ENCODE data around the gene SH3D21.
A peak's percentile ranks its signal among the peaks of the same experiment; 100 is the strongest.

Gene SH3D21

DNA sequence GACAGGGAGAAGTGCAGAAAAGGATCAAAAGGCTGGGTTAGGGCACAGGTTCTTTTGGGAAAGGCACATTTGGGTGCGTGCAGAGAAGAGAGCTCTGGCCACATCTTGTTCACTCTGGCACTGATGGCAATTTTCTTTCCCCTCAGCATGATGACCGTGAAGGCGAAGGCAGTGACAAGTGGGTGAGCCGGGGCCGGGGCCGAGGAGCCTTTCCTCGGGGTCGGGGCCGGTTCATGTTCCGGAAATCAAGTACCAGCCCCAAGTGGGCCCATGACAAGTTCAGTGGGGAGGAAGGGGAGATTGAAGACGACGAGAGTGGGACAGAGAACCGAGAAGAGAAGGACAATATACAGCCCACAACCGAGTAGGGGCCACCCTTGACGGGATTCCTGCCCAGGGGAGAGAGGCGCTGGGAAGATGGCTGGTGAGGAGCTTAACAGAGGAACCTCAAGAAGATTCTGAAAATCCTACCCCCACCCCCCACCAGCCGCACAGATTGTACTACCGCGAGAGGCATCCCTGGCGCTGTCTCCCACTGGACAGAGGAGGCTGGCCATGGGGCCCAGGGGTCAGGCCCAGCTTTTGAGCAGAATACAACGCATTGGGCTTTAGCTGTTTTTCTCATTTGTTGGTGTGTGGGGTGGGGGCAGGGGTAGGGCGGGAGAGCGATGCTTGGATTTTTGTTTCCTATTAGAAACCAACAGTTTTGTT is 2.4 kb upstream of the SH3D21 start:
- no peak for DNase-seq (ENCODE audit: low read depth)

DNA sequence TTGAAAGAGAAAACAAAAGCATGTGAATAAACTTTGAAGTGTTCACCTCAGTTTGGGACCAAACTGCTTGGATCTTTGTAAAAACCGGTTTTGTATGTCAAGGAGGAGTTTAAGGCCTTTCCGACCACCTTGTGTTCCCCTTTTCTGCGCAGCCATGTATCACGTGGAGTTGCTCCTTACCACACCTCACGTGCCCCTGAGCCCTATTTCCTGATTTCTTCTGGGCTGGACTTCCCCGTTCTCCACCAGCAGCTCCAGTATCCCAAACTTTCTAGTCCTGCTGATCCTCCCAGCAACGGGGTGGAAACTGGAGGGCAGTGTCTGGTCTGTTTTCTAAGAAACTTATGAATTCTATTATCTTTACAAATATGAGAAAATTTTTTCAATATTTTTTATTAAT is 1.6 kb upstream of the SH3D21 start:
- DNase-seq (ENCODE audit: low read depth) = no peak

DNA sequence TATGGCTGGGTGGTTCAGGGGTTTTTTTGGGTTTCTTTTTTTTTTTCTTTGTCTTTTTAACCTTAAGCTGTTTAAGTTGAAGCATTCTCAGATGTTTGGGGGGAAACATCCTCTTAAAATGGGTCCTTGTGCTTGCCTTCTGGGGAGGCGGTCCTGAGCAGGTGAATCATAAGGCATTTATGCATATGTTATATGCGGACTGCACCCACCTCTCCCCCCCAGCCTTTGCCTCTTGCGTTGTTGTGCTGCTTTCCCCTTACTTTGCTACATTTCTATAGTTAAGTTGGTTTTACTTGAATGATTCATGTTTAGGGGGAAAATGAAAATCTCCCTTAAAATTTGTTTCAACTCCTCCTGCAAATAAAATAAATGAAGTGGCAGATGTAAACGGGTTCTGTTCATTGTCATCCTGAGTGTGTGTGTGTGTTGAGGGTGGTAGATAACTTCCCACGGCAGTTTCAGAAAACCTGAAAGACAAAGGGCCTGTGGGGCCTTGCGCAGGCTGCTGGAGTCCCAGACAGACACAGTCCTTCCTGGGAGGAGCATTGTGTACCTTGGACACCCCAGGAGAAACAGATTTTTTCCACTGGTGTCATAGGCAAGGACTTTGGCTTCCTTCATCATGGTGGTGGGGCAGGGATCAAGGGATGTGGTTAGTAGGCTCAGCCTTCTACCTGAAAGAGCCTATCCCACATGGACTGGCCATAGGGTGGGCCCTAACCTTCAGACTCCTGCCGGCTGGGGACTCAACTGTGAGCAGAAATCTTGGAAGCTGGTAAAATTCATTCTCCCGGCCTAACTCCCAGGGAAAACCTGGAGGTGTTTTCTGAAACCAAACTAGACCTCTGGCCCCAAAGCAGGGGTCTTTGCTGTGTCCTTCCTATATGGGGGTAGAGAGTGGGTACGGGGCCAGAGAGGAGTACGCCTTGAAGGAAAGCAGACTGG is 926 bp upstream of the SH3D21 start:
- no peak for DNase-seq (ENCODE audit: low read depth)

DNA sequence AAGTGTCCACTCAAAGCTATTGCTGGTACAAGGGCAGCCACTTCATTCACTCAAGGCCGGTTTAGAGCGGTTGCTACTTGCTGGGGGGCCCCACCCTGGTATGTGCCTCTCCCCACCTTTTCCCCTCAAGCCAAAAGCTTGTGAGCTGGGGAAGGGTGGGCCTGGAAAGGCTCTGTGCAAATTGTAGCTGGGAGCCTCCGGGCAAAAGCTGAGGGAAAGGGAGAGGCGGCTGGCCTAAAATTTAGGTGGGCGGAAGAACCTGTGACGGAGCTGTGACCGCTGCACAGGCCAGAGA is 306 bp upstream of the SH3D21 start:
- no peak for DNase-seq (ENCODE audit: low read depth)

DNA sequence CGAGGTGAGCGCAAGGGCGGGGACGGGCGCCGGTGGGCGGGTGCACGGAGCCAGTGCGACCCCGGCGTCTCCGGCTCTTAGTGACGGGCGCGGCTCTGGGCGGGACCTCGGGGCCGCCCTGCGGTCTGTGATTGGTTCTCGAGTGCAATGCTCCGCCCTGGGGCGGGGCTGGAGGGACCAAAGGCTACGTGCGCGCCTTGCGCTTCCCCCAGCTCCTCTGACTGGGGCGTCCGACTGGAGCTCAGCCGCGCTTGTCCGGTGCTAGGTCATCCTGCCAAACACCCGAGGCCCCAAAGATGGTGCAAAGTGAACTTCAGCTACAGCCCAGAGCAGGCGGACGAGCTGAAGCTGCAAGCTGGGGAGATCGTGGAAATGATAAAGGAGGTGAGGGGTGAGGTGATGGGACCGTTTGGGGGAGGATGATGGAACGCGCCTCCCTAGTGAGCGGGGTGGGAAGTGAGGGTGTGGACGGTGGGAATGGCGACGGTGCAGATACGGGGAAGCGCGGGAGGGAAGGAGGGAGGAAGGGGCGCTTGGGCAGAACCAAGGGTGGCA is 811 bp downstream of the SH3D21 start:
- peak; percentile 95 for DNase-seq (ENCODE audit: low read depth)

DNA sequence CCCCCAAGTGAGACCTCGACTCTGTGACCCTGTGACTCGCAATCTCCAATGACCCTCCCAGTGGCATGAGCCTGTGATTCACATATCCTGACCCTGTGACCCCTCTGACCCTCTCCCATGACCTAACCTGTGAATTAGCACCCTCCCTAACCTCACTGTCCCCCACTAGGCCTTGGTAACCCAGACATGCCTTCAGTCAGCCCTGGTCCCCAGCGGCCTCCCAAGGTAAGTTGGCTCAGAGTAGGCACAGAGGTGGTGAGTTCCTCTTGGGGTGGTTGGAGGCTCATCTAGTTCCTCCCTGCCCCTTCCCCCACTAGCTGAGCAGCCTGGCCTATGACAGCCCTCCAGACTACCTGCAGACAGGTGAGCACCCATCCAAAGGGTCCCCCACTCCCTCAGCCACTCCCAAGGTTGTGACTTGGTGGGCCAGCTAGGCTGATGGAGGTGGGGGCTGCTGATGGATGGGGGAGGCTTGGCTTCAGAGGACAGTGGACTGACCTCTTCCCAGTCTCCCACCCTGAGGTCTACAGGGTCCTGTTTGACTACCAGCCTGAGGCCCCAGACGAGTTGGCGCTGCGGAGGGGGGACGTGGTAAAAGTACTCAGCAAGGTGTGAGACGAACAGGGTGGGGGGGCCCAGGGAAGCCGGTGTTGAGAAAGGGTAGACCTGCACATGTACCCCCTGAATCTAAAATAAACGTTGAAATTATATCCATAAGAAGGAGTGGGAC is 1.6 kb downstream of the SH3D21 start:
- DNase-seq (ENCODE audit: low read depth) = no peak

DNA sequence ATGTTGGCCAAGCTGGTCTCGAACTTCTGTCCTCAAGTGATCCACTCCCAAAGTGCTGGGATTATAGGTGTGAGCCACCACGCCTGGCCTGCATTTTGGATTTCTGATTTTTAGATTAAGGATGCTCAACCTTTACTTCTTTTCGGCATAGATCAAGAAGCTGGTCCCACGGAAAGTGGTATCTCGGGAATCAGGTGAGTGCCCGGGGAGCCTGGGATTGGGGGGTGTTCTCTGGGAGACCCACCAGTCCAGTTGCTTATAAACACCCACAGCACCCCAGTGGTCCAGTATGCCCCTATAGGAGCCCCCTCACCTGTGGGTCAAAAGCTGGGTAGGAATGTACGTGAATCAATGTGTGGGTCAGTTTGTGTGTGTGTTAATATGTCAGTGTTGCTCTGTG is 3.2 kb downstream of the SH3D21 start:
- no peak for DNase-seq (ENCODE audit: low read depth)

DNA sequence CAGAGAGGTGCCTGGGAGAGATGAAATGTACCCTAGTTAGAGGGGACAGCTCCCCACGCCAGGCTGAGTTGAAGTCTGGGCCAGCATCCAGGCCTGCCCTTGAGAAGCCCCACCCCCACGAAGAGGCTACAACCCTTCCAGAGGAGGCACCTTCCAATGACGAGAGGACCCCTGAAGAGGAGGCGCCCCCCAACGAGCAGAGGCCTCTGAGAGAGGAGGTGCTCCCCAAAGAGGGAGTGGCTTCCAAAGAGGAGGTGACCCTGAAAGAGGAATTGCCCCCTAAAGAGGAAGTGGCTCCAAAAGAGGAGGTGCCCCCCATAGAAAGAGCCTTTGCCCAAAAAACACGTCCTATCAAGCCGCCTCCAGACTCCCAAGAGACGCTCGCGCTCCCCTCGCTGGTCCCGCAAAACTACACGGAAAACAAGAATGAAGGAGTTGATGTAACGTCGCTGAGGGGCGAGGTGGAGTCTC is 14.2 kb downstream of the SH3D21 start:
- DNase-seq (ENCODE audit: low read depth) = no peak

DNA sequence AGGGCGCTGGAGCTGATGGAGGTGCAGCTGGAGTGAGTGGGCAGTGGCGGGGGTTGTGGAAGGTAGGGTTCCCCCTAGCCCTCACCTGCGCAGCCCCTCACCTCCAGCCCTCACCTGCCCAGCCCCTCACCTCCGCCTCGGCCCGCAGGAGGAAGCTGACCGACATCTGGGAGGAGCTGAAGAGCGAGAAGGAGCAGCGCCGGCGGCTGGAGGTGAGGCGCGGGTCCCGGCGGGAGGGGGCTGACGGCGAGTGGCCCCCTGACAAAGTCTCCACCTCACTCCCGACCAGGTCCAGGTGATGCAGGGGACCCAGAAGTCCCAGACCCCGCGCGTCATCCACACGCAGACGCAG is 14.6 kb downstream of the SH3D21 start:
- DNase-seq (ENCODE audit: low read depth) = no peak

DNA sequence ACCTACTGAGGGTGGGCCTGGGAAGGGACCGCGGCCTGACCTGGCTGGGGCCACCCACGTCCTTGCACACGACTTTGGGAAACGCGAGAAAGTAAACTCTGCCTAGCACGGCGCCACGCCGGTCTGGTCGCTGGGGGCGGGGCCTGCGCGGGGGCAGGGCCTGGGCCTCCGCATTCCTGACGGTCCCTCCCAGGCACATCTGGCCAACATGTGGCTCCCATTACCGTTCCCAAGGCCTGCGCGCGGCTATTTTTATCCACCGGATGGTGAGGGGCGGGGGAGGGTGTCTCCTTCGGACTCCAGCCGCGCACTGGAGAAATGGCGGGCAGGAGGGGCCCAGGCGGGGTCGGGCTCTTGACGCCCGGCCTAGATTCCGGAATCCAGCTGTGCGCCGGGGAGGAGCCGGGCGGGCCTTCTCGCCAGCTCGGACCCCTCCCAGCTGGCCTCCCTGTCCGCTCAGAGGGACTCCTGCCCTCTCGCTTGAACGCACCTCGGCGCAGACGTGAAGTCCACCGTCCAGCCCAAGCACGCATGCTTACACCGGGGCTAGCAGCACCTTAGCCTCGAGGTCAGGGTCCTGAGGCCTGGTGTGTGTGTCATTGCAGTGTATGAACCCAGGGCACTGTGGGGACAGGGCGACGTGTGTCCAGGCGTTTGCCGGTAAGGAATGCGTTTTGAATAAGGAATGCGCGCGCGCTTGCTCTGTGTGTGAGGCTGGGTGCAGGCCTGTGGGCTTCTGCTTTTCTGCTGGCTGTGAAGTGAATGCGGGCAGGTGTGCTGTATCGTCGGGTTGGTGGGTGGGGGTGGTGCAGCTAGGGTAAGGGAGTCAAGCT is 15.2 kb downstream of the SH3D21 start:
- DNase-seq (ENCODE audit: low read depth) = peak; percentile 97

DNA sequence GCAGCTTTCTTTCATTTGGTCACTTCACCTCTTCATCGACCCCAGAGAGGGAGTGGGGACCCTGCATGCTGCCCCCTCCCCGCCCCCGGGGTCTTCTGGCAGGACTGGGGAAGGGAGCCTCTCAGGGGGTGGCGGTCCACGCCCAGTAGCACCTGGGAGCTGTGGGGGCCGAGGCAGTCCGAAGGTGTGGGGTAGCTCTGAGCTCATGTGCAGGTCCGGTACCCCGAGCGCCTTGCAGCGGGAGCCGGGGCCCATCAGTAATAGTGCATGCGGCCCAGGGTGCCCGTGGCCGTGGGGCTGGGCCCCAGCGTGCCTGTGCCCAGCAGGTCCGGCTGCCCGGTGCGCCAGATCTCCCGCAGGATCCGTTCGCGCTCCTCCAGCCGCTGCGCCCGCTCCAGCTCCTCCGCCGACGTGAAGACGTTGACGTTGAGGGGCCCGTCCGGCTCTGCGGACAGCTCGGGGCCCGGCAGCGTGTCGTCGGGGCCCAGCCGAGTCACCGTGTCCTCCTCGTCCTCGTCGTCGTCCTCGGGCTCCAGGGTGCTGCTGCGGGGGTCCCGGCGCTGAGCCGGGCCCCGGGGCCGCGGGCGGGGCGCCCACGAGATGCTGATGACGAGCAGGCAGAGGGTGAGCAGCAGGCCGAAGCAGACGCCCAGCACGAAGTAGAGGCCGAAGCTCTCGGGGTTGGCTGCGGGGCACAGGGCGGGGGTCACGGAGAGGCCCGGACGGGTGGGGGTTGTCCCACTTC is 16.0 kb downstream of the SH3D21 start:
- peak; percentile 48 for DNase-seq (ENCODE audit: low read depth)

DNA sequence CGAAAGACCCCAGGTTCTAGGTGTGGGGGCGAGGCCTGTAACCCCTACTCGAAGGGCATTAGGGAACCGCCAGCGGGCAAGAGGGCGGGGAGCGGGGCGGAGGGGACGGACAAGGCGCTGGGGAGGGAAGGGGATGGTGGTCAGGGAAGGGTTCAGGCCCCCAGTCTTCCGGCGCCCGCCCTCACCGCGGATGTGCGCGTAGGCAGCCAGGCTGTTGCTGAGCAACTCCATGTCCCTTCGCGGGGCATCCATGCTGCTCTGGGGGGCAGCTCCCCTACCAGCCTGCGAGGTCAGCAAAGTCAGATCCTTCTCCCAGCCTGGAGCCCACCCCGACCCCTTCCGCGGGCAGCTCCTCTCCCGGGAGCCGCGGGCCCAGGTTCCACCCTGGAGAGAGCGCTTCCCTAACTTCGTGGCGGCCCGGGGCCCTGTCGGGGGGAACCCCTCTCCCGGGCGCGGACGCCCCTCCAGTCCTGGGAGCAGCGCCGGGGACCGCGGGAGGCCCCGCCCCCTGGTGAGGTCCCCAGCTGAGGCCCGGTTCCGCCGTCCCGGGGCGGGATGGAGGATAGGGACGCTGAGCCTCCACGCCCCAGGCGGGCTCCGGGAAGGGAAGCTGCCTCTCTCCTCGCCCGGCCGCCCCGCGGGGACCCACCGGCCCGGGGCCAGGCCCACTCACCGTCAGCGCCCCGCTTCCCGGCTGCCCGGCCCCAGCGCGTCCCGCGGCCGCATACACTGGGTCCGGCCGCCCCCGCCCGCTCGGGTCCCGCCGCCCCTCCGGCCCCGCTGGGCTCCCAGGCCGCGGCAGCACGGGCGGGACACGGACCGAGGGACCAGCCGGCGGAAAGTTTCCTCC is 16.8 kb downstream of the SH3D21 start:
- DNase-seq (ENCODE audit: low read depth) = peak; percentile 80

DNA sequence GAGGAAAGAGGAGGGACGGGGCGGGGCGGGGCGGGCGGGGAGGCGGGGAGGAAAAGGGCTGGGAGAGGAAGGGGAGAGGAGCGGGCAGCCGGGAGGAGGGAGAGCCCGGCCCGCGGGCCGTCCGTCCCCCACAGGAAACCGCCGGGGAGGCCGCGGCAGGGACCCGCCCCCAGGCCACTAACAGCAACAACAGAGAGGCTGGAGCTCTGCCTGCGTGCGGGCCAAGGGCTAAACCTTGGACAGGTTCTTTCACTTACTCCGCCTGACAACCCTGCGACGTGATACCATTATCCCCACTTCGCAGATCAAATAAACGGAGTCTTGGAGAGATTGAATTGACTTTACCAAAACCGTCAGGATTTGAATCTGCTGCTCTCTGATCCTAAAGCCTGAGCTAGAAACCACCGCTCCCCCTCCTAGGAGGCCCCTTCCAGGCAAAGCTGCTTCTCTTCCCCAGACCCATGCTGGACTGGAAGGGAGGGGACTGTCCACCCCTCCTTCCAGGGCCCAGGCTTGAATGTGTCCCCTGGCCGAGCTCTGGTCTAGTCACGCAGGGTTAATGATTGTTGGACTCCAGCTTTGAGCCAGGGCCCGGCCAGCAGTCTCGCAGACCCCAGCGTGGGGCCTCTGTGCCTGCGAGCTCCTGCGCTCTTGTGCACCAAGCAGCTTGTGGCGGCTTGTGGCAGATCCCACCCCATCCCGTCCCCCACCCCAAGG is 17.6 kb downstream of the SH3D21 start, which contains the start of gene EVA1B:
Gene EVA1B (minus strand): TSS at position 10 of the 717 bp plus-strand sequence. CDS start 608 bp downstream, outside the sequence.
- peak; percentile 93 for DNase-seq (ENCODE audit: low read depth)

DNA sequence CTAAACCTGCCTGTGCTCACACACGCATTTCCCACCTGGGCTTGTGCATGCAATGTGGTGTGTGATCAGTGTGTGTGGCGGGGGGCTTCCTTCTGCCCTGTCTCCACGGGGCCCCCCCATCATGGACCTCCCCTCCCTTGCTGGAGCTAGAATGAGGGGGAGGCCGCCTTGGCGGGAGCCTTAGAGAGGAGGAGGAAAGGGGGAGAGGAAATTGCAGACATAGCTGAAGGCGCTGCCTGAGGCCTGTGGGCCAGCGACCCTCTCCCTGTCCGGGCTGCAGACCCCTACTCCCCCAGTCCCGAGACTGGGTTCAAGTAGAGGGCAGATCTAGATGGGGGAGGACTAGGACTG is 18.2 kb downstream of the SH3D21 start:
- DNase-seq (ENCODE audit: low read depth) = peak; percentile 19

DNA sequence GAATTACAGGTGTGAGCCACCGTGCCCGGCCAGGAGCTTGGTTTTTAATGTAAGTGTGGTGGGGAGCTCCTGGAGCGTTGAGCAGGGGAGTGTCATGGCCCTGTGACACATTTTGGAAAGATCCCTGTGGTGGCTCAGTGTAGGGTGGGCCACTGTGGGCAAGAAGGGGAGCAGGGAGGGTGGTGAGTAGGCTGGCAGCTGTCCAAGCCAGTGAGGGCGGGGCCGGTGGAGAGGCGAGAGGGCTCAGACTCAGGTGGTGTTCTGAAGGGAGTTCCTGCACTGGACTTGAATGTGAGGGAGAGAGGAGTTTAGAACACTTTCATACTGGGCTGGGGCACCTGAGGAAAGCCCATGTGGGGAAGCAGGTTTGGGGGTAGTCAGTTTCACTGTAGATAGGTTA is 20.3 kb downstream of the SH3D21 start:
- peak; percentile 14 for DNase-seq (ENCODE audit: low read depth)

DNA sequence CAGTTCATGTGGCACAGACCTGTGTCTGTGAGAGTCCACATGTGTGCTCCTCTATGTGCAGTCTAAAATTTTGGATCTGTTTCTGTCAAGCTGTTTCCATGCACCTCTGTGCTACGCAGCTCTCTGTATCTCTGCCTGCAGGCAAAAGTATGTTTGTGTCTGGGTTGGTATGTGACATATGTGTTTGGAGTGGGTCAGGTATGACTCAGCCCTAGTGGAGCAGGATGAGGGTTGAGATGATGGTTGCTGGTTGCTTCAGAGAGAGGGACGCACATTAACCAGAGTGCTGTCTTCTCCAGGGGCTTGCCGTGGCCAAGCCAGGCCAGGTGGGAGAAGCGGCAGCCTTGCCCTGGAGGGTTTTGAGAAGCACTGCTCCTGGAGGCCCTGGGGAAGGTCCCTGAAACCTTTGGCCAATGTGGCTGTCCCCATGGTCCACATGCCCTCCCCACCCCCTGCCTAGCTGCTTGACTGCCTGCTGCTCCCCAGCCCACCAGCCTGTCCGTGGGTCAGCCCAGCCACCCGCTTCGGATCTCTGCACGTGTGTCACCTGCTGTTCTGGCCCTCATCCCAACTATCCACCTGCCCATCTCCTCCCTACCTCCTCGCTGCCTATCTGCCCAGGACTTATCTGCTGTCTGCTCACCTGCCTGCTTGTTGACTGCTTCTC is 21.4 kb downstream of the SH3D21 start:
- DNase-seq (ENCODE audit: low read depth) = peak; percentile 80

DNA sequence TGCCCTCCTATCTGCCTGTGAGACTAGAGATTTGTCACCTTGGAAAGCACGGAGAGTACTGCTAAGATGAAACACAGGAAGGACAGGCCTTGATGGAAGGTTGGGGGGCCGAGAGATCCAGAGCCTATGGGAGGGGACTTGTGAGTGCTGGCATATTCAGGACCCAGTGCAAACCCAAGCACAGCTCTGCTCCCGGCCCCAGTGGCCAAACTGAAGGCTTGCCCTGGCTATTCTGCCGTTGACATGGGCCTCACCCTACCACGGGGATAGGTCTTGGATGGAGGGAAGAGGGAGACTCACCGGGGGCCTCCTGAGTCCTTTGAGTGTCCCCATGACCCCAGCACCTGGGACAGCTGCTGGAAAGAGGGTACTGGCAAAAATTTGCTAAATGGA is 21.9 kb downstream of the SH3D21 start:
- DNase-seq (ENCODE audit: low read depth) = no peak

DNA sequence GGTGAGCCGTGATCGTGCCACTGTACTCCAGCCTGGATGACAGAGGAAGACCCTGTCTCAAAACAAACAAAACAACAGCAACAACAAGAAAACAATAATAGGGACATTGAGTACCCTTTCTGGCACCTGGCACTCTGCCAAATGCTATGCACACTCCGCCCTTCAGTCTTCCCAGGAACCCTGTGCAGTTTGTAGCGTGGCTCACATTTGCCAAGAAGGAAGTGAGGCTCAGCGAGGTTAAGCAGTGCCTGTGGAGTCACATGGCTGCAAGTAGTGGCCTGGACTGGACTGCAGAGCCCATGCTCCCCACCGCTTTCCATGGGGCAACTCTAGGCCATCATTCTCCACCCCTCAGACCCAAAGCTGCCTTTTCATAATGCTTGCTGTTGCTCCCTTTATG is 22.5 kb downstream of the SH3D21 start:
- peak; percentile 22 for DNase-seq (ENCODE audit: low read depth)

DNA sequence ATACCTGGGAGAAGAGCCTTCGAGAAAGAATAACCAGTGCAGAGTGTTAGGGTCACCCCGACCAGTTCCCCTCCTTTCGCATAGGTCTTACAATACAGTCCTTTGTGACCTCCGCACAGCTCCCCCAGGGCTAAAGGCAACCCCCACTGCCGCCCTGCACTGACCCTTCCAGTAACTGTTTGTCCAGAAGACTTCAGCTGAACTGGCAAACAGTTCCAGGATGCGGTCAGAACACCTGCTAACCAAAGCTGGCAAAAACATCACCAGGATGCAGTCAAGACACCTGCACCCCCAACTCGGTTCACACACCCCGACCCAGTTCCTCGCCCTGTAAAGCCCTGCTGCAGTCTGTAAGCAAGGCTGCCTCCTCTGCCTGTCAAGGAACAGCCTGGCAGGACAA is 23.6 kb downstream of the SH3D21 start:
- DNase-seq (ENCODE audit: low read depth) = no peak
